K562 (cell line): ENCODE measurements around the gene STYX.
"Not testable (repeated sequence)": the region's sequence is repeated elsewhere in the genome, so short reads cannot be mapped to it uniquely, and the experiment has no call there.

Source experiments
- CBX5 ChIP-seq: IDR thresholded peaks from 2 replicates; pipeline ENCODE4 v1.6.1; 2014; ENCODE audit warnings: low read depth, borderline replicate concordance
- CEBPB ChIP-seq: fragments of 450-650 bp; IDR thresholded peaks from 2 replicates; pipeline ENCODE4 v1.6.1; 2016; ENCODE audit warnings: missing genetic modification characterization, missing compliant biosample characterization
- FOXA3 ChIP-seq, 2 experiments: fragments of 450-650 bp in 1 of 2; sonication (generic) in 1 of 2; formaldehyde crosslinking; IDR thresholded peaks in 1 of 2; conservative IDR thresholded peaks in 1 of 2; 2 replicates each; pipeline versions ENCODE4 v1.4.0 to v1.8.0; 2020 to 2022; ENCODE audit warnings: mild to moderate bottlenecking in 2 of 2, missing genetic modification reagents in 1 of 2
- POLR2A ChIP-seq: fragments of 450-650 bp; conservative IDR thresholded peaks from 2 replicates; pipeline ENCODE4 v1.6.1; 2016
- POLR2H ChIP-seq: IDR thresholded peaks from 2 replicates; pipeline ENCODE4 v1.6.1; 2016; ENCODE audit warnings: missing genetic modification characterization, low read depth, mild to moderate bottlenecking, control low read depth, missing compliant biosample characterization, moderate library complexity
- TF ChIP-seq, protein P1 (sequence below): fragments of 450-650 bp; formaldehyde crosslinking; IDR thresholded peaks from 2 replicates; pipeline ENCODE4 v1.4.0; 2020; ENCODE audit warnings: mild to moderate bottlenecking, mixed read lengths
- TF ChIP-seq, protein P2 (sequence below): fragments of 450-650 bp; IDR thresholded peaks from 2 replicates; pipeline ENCODE4 v1.6.1; 2016; ENCODE audit warnings: low read depth, mild to moderate bottlenecking, moderate library complexity
- TF ChIP-seq, protein P3 (sequence below): sonication (generic); formaldehyde crosslinking; IDR thresholded peaks from 2 replicates; pipeline ENCODE4 v1.5.0; 2020; ENCODE audit warnings: missing genetic modification reagents
- TF ChIP-seq, protein P4 (sequence below), 2 experiments: fragments of 450-650 bp in 1 of 2; sonication (generic) in 1 of 2; formaldehyde crosslinking in 1 of 2; IDR thresholded peaks; 2 replicates each; pipeline versions ENCODE4 v1.7.1 to v1.9.0; 2016 to 2022; ENCODE audit warnings: inconsistent platforms in 1 of 2, mild to moderate bottlenecking in 1 of 2, missing genetic modification reagents in 1 of 2
- TF ChIP-seq, protein P5 (sequence below), 3 experiments: IDR thresholded peaks in 2 of 3; conservative IDR thresholded peaks in 1 of 3; 2 replicates each; pipeline ENCODE4 v1.5.1; 2011 to 2012; ENCODE audit warnings: low read length in 3 of 3, mild to moderate bottlenecking in 3 of 3, control low read depth in 2 of 3, improper control_type of control experiment in 1 of 3, inconsistent platforms in 1 of 3, low read depth in 1 of 3, mixed read lengths in 1 of 3, moderate library complexity in 1 of 3; ENCODE audit not compliant: insufficient read depth in 2 of 3

DNA sequence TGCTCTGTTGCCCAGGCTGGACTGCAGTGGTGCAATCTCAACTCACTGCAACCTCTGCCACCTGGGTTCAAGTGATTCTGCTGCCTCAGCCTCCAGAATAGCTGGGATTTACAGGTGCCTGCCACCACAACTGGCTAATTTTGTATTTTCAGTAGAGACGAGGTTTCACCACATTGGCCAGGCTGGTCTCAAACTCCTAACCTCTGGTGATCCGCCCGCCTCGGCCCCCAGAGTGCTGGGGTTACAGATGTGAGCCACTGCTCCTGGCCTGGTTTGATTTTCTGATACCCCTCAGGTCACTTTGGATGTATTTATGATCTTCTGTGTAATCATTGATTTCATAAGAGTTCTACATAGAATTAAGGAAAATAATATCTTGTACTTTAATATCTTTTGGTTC lies 33.0 kb downstream of the STYX start:
- not testable (repeated sequence) for TF ChIP-seq POLR2A; POLR2H (tag); FOXA3 (CRISPR knock-in tag; conservative IDR thresholded peaks at IDR 0.05 in 1 of 2, IDR thresholded peaks at IDR 0.05 in 1 of 2); CBX5; CEBPB (tag)
- TF ChIP-seq, protein P1, sequence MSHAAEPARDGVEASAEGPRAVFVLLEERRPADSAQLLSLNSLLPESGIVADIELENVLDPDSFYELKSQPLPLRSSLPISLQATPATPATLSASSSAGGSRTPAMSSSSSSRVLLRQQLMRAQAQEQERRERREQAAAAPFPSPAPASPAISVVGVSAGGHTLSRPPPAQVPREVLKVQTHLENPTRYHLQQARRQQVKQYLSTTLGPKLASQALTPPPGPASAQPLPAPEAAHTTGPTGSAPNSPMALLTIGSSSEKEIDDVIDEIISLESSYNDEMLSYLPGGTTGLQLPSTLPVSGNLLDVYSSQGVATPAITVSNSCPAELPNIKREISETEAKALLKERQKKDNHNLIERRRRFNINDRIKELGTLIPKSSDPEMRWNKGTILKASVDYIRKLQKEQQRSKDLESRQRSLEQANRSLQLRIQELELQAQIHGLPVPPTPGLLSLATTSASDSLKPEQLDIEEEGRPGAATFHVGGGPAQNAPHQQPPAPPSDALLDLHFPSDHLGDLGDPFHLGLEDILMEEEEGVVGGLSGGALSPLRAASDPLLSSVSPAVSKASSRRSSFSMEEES (CRISPR knock-in tag), result not testable (repeated sequence)
- TF ChIP-seq, protein P2, sequence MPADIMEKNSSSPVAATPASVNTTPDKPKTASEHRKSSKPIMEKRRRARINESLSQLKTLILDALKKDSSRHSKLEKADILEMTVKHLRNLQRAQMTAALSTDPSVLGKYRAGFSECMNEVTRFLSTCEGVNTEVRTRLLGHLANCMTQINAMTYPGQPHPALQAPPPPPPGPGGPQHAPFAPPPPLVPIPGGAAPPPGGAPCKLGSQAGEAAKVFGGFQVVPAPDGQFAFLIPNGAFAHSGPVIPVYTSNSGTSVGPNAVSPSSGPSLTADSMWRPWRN, result not testable (repeated sequence)
- TF ChIP-seq, protein P3, sequence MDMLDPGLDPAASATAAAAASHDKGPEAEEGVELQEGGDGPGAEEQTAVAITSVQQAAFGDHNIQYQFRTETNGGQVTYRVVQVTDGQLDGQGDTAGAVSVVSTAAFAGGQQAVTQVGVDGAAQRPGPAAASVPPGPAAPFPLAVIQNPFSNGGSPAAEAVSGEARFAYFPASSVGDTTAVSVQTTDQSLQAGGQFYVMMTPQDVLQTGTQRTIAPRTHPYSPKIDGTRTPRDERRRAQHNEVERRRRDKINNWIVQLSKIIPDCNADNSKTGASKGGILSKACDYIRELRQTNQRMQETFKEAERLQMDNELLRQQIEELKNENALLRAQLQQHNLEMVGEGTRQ (CRISPR knock-in tag), result not testable (repeated sequence)
- TF ChIP-seq, protein P4, sequence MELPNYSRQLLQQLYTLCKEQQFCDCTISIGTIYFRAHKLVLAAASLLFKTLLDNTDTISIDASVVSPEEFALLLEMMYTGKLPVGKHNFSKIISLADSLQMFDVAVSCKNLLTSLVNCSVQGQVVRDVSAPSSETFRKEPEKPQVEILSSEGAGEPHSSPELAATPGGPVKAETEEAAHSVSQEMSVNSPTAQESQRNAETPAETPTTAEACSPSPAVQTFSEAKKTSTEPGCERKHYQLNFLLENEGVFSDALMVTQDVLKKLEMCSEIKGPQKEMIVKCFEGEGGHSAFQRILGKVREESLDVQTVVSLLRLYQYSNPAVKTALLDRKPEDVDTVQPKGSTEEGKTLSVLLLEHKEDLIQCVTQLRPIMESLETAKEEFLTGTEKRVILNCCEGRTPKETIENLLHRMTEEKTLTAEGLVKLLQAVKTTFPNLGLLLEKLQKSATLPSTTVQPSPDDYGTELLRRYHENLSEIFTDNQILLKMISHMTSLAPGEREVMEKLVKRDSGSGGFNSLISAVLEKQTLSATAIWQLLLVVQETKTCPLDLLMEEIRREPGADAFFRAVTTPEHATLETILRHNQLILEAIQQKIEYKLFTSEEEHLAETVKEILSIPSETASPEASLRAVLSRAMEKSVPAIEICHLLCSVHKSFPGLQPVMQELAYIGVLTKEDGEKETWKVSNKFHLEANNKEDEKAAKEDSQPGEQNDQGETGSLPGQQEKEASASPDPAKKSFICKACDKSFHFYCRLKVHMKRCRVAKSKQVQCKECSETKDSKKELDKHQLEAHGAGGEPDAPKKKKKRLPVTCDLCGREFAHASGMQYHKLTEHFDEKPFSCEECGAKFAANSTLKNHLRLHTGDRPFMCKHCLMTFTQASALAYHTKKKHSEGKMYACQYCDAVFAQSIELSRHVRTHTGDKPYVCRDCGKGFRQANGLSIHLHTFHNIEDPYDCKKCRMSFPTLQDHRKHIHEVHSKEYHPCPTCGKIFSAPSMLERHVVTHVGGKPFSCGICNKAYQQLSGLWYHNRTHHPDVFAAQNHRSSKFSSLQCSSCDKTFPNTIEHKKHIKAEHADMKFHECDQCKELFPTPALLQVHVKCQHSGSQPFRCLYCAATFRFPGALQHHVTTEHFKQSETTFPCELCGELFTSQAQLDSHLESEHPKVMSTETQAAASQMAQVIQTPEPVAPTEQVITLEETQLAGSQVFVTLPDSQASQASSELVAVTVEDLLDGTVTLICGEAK (IDR thresholded peaks at IDR 0.05), result not testable (repeated sequence)
- TF ChIP-seq, protein P4 (CRISPR knock-in tag; IDR thresholded peaks at IDR 0.05), result not testable (repeated sequence)
- TF ChIP-seq, protein P5, sequence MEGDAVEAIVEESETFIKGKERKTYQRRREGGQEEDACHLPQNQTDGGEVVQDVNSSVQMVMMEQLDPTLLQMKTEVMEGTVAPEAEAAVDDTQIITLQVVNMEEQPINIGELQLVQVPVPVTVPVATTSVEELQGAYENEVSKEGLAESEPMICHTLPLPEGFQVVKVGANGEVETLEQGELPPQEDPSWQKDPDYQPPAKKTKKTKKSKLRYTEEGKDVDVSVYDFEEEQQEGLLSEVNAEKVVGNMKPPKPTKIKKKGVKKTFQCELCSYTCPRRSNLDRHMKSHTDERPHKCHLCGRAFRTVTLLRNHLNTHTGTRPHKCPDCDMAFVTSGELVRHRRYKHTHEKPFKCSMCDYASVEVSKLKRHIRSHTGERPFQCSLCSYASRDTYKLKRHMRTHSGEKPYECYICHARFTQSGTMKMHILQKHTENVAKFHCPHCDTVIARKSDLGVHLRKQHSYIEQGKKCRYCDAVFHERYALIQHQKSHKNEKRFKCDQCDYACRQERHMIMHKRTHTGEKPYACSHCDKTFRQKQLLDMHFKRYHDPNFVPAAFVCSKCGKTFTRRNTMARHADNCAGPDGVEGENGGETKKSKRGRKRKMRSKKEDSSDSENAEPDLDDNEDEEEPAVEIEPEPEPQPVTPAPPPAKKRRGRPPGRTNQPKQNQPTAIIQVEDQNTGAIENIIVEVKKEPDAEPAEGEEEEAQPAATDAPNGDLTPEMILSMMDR (IDR thresholded peaks at IDR 0.05 in 2 of 3, conservative IDR thresholded peaks at IDR 0.05 in 1 of 3; ENCODE audit: insufficient read depth in 2 of 3, low read depth in 1 of 3, low read length in 3 of 3), result not testable (repeated sequence)
